GM19463 (cell line): ENCODE measurements around the gene DNM3.
"Not testable (repeated sequence)": the region's sequence is repeated elsewhere in the genome, so short reads cannot be mapped to it uniquely, and the experiment has no call there.

Source experiments
- ATAC-seq: cut with Tn5 transposase; IDR thresholded peaks from one replicate; pipeline ENCODE4 v1.9.1; 2021; ENCODE audit warnings: mild to moderate bottlenecking, moderate library complexity; ENCODE audit not compliant: unreplicated experiment

DNM3 gene

GRCh38 chr1:172402878-172403569, 561.7 kb downstream of the DNM3 start:
- no peak for ATAC-seq

- ATAC-seq = no peak
Measured at GRCh38 chr1:172404121-172404520, 562.8 kb downstream of the DNM3 start.

GRCh38 chr1:172405912-172406311, 564.6 kb downstream of the DNM3 start:
- no peak for ATAC-seq

GRCh38 chr1:172406968-172407367, 565.7 kb downstream of the DNM3 start:
- ATAC-seq = no peak

- no peak for ATAC-seq
Measured at GRCh38 chr1:172408958-172409357, 567.7 kb downstream of the DNM3 start.

- no peak for ATAC-seq
Measured at GRCh38 chr1:172410027-172410426, 568.7 kb downstream of the DNM3 start.

- ATAC-seq = no peak
Measured at GRCh38 chr1:172411791-172412338, 570.6 kb downstream of the DNM3 start.

GRCh38 chr1:172414331-172414730, 573.0 kb downstream of the DNM3 start:
- ATAC-seq = no peak

GRCh38 chr1:172416496-172417035, 575.3 kb downstream of the DNM3 start:
- ATAC-seq = no peak

- ATAC-seq = no peak
Measured at GRCh38 chr1:172417557-172417956, 576.3 kb downstream of the DNM3 start.

- no peak for ATAC-seq
Measured at GRCh38 chr1:172420385-172420784, 579.1 kb downstream of the DNM3 start, which contains the start of gene C1orf105. Gene C1orf105 (plus strand): TSS chr1:172420685. CDS start chr1:172420886, 201 bp downstream.

- no peak for ATAC-seq
Measured at GRCh38 chr1:172421974-172422604, 580.8 kb downstream of the DNM3 start.

GRCh38 chr1:172423336-172423735, 582.0 kb downstream of the DNM3 start:
- no peak for ATAC-seq

GRCh38 chr1:172425339-172425738, 584.0 kb downstream of the DNM3 start:
- no peak for ATAC-seq

- ATAC-seq = no peak
Measured at GRCh38 chr1:172427191-172427590, 585.9 kb downstream of the DNM3 start.

- ATAC-seq = no peak
Measured at GRCh38 chr1:172429331-172430127, 588.2 kb downstream of the DNM3 start.

- ATAC-seq = no peak
Measured at GRCh38 chr1:172430128-172430454, 588.8 kb downstream of the DNM3 start.

GRCh38 chr1:172431204-172431603, 589.9 kb downstream of the DNM3 start:
- ATAC-seq = no peak

- no peak for ATAC-seq
Measured at GRCh38 chr1:172431721-172432192, 590.5 kb downstream of the DNM3 start.

GRCh38 chr1:172437183-172437582, 595.9 kb downstream of the DNM3 start:
- not testable (repeated sequence) for ATAC-seq

GRCh38 chr1:172442404-172442803, 601.1 kb downstream of the DNM3 start:
- ATAC-seq = no peak
